GM12891 (cell line): ENCODE results near the gene TBC1D30.

Experiments
- PAX5 ChIP-seq: IDR thresholded peaks from 2 replicates; pipeline ENCODE4 v1.6.1; 2011; ENCODE audit warnings: low read length, moderate library complexity, mild to moderate bottlenecking; ENCODE audit not compliant: insufficient read depth, severe bottlenecking
- POLR2A ChIP-seq: IDR thresholded peaks from 2 replicates; pipeline ENCODE4 v1.6.1; 2011; ENCODE audit warnings: low read depth, low read length, control low read depth
- POLR2AphosphoS5 ChIP-seq: IDR thresholded peaks from 2 replicates; pipeline ENCODE4 v1.6.1; 2011; ENCODE audit warnings: low read depth, low read length, control low read depth
- POU2F2 ChIP-seq: IDR thresholded peaks from 2 replicates; pipeline ENCODE4 v1.6.1; 2011; ENCODE audit warnings: low read depth, mild to moderate bottlenecking, control low read depth, low read length, moderate library complexity
- SPI1 ChIP-seq: IDR thresholded peaks from 2 replicates; pipeline ENCODE4 v1.6.1; 2011; ENCODE audit warnings: low read depth, low read length, control low read depth
- TAF1 ChIP-seq: IDR thresholded peaks from 2 replicates; pipeline ENCODE4 v1.6.1; 2011; ENCODE audit warnings: low read depth, low read length, control low read depth

- TF ChIP-seq TAF1, result no peak
- TF ChIP-seq POLR2AphosphoS5, result no peak
- TF ChIP-seq SPI1, result peak; percentile 38; the same call in 1 of the 2 replicates
- TF ChIP-seq POLR2A, result no peak
- TF ChIP-seq PAX5, result no peak
- TF ChIP-seq POU2F2, result no peak
Observed at GRCh38 chr12:64923536-64923935, 99.1 kb downstream of the TBC1D30 start.
